ENCODE measurements around the gene NFXL1. TPM values are rescaled to one million over a fixed set of nuclear protein-coding genes. Genes with fewer than 3 reads are reported as not detected.

NFXL1 gene
- total and polyA plus RNA-seq, 2 donors: 4.9 to 24.4 TPM

GRCh38 chr4:47809654-47810203 lies 104.7 kb downstream of the NFXL1 start:
- no peak overlapping the region for H3K27ac ChIP-seq (ENCODE audit: low read depth)
- H3K36me3 ChIP-seq (ENCODE audit: insufficient read depth): no peaks in the 10 kb centered on the region
- no peaks in the 10 kb centered on the region for H3K4me1 ChIP-seq (ENCODE audit: insufficient read depth)
- 87% methylated on average over 3 of the region's 3 CpGs for WGBS
- no peak for DNase-seq (ENCODE audit: extremely low spot score)
- no peak overlapping the region for H3K4me3 ChIP-seq (ENCODE audit: low read depth, low read length)

DNA sequence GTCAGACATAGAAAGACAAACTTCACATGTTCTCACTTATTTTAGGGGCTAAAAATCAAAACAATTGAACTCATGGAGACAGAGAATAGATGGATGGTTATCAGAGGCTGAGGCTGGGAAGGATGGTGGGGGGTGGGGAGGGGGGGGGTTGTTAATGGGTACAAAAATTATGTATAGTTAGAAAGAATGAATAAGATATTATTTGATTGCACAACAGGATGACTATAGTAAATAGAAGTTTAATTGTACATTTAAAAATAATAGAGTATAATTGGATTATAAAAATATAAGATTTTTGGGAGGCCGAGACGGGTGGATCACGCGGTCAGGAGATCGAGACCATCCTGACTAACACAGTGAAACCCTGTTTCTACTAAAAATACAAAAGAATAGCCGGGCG lies 109.8 kb downstream of the NFXL1 start:
- DNase-seq (ENCODE audit: extremely low spot score): no peak
- H3K4me3 ChIP-seq (ENCODE audit: low read depth, low read length): no peak overlapping the region

GRCh38 chr4:47801481-47802002 lies 112.8 kb downstream of the NFXL1 start:
- WGBS: 81% methylated on average over 3 of the region's 3 CpGs
- Histone ChIP-seq H3K36me3 (ENCODE audit: insufficient read depth) (no peaks in the 10 kb centered on the region), H3K27ac (ENCODE audit: low read depth) (no peak overlapping the region), H3K4me3 (ENCODE audit: low read depth, low read length) (no peak overlapping the region), H3K4me1 (ENCODE audit: insufficient read depth) (no peaks in the 10 kb centered on the region)
- DNase-seq (ENCODE audit: extremely low spot score): no peak

More for the DNA sequence above, 109.8 kb downstream of the NFXL1 start:
- Histone ChIP-seq H3K27ac (ENCODE audit: low read depth) (no peak overlapping the region), H3K4me1 (ENCODE audit: insufficient read depth) (no peaks in the 10 kb centered on the region), H3K36me3 (ENCODE audit: insufficient read depth) (no peaks in the 10 kb centered on the region)
- 98% methylated on average over 7 of the region's 7 CpGs for WGBS

GRCh38 chr4:47798165-47798564 lies 116.2 kb downstream of the NFXL1 start:
- WGBS: 28% methylated on average over 3 of the region's 3 CpGs
- no peak overlapping the region for H3K27ac ChIP-seq (ENCODE audit: low read depth)

More at GRCh38 chr4:47798165-47798564, 116.2 kb downstream of the NFXL1 start:
- no peaks in the 10 kb centered on the region for H3K36me3 ChIP-seq (ENCODE audit: insufficient read depth)
- no peaks in the 10 kb centered on the region for H3K4me1 ChIP-seq (ENCODE audit: insufficient read depth)
- H3K4me3 ChIP-seq (ENCODE audit: low read depth, low read length): no peak overlapping the region
- no peak for DNase-seq (ENCODE audit: extremely low spot score)

Other genes with a start within 250 kb of the NFXL1 start
- 20.9 TPM for gene CORIN, start 76.5 kb downstream of the NFXL1 start, total RNA-seq
- 8.6 TPM for gene CORIN, start 76.5 kb downstream of the NFXL1 start, polyA plus RNA-seq
- 8.2 TPM for gene CNGA1, start 102.1 kb upstream of the NFXL1 start, total RNA-seq
- gene CNGA1, start 102.1 kb upstream of the NFXL1 start, polyA plus RNA-seq: 2.5 TPM
- 13.7 TPM for gene NIPAL1, start 102.2 kb upstream of the NFXL1 start, total RNA-seq
- gene NIPAL1, start 102.2 kb upstream of the NFXL1 start, polyA plus RNA-seq: 1.2 TPM
- gene TXK, start 219.7 kb upstream of the NFXL1 start, total RNA-seq: 7.3 TPM
- 0.89 TPM for gene TXK, start 219.7 kb upstream of the NFXL1 start, polyA plus RNA-seq